H1 (cell line): Measurements from ENCODE around the gene TBCE. TPM values are rescaled to one million over a fixed set of nuclear protein-coding genes. Genes with fewer than 3 reads are reported as not detected.

Source experiments
- CTCF ChIA-PET: fragments of 300-600 bp; sonication (Branson Sonifier 250); formaldehyde crosslinking; loops from one replicate; lab custom pipeline; 2021; ENCODE audit not compliant: partially characterized antibody; lab: Charles Lee
- POLR2A ChIA-PET: fragments of 300-600 bp; sonication (Branson Sonifier 250); formaldehyde crosslinking; loops from one replicate; lab custom pipeline; 2021; ENCODE audit warnings: inconsistent platforms; ENCODE audit not compliant: partially characterized antibody; lab: Charles Lee
- DNase-seq, 2 experiments: peaks; one replicate each; pipeline versions ENCODE4 v3.0.0 to v3.0.0-alpha.2; 2010 to 2022; ENCODE audit warnings: low spot score in 2 of 2, low read depth in 1 of 2, mixed read lengths in 1 of 2
- FAIRE-seq: peaks from 2 replicates; lab custom pipeline; 2011; peaks lifted over from hg19 to GRCh38; lab: Jason Lieb, UNC
- H2AFZ ChIP-seq: 2 replicates; pipeline ENCODE4 v1.8.1; 2012; ENCODE audit warnings: low read length, inconsistent platforms
- H2AK5ac ChIP-seq: 2 replicates; pipeline ENCODE4 v1.6.1; 2013; ENCODE audit warnings: low read depth, low read length
- H2BK120ac ChIP-seq: replicated peaks from 2 replicates; pipeline ENCODE3; 2013; ENCODE audit warnings: low read depth, low read length, inconsistent platforms
- H2BK12ac ChIP-seq: 2 replicates; pipeline ENCODE4 v1.6.1; 2013; ENCODE audit warnings: low read depth, low read length
- H2BK15ac ChIP-seq: 2 replicates; pipeline ENCODE4 v1.6.1; 2013; ENCODE audit warnings: low read length
- H2BK20ac ChIP-seq: 2 replicates; pipeline ENCODE4 v1.6.1; 2013; ENCODE audit warnings: low read length
- H2BK5ac ChIP-seq: 2 replicates; pipeline ENCODE4 v1.6.1; 2013; ENCODE audit warnings: low read depth, low read length
- H3K14ac ChIP-seq: 2 replicates; pipeline ENCODE4 v1.6.1; 2013; ENCODE audit warnings: inconsistent platforms; ENCODE audit not compliant: insufficient read length
- H3K18ac ChIP-seq: 2 replicates; pipeline ENCODE4 v1.6.1; 2013; ENCODE audit warnings: low read length; ENCODE audit errors: extremely low read depth
- H3K23ac ChIP-seq: 2 replicates; pipeline ENCODE4 v1.6.1; 2013; ENCODE audit warnings: inconsistent platforms; ENCODE audit not compliant: insufficient read length
- H3K23me2 ChIP-seq: 2 replicates; pipeline ENCODE4 v1.6.1; 2013; ENCODE audit warnings: low read depth, low read length
- H3K27ac ChIP-seq: 2 replicates; pipeline ENCODE4 v1.6.1; 2011; ENCODE audit warnings: low read depth, low read length, inconsistent platforms
- H3K27me3 ChIP-seq, 4 experiments: replicated peaks in 1 of 4; 1 replicate in 1 of 4; 2 replicates in 3 of 4; pipeline versions ENCODE4 v1.6.1 to v1.8.1; 2011 to 2013; ENCODE audit warnings: low read length in 3 of 4, mild to moderate bottlenecking in 3 of 4, inconsistent platforms in 2 of 4, mixed read lengths in 2 of 4, moderate library complexity in 1 of 4; ENCODE audit not compliant: control insufficient read depth in 3 of 4, insufficient read depth in 3 of 4; ENCODE audit errors: extremely low read depth in 1 of 4
- H3K36me3 ChIP-seq, 4 experiments: 2 replicates each; pipeline versions ENCODE4 v1.6.1 to v1.8.1; 2011 to 2013; ENCODE audit warnings: mild to moderate bottlenecking in 4 of 4, low read length in 3 of 4, moderate library complexity in 2 of 4, control low read depth in 1 of 4, inconsistent platforms in 1 of 4; ENCODE audit not compliant: insufficient read depth in 4 of 4, control insufficient read depth in 2 of 4
- H3K4ac ChIP-seq: replicated peaks from 2 replicates; pipeline ENCODE3; 2013; ENCODE audit warnings: low read length, low read depth, mixed read lengths, inconsistent platforms; ENCODE audit not compliant: insufficient read length
- H3K4me1 ChIP-seq, 4 experiments: replicated peaks in 1 of 4; 1 replicate in 1 of 4; 2 replicates in 3 of 4; pipeline versions ENCODE4 v1.6.1 to v1.8.1; 2011 to 2013; ENCODE audit warnings: low read length in 3 of 4, inconsistent platforms in 2 of 4, mixed read lengths in 1 of 4; ENCODE audit not compliant: insufficient read depth in 4 of 4, control insufficient read depth in 3 of 4
- H3K4me2 ChIP-seq, 2 experiments: 2 replicates each; pipeline versions ENCODE4 v1.6.1 to v1.8.1; 2011 to 2013; ENCODE audit warnings: low read depth in 2 of 2, low read length in 2 of 2, control low read depth in 1 of 2, inconsistent platforms in 1 of 2, mild to moderate bottlenecking in 1 of 2; ENCODE audit not compliant: insufficient read depth in 1 of 2
- H3K4me3 ChIP-seq, 4 experiments: fragments of 200-600, 300-600 bp in 1 of 4; sonication (generic), shearing (Covaris generic), sonication (Bioruptor Twin) in 1 of 4; 2 replicates each; pipeline versions ENCODE4 v1.5.1 to v1.8.1; 2011 to 2016; ENCODE audit warnings: low read length in 4 of 4, low read depth in 3 of 4, control low read depth in 2 of 4, inconsistent platforms in 2 of 4, mild to moderate bottlenecking in 2 of 4, mixed read lengths in 1 of 4, moderate library complexity in 1 of 4; ENCODE audit not compliant: insufficient read depth in 2 of 4; ENCODE audit errors: extremely low read depth in 1 of 4
- H3K56ac ChIP-seq: replicated peaks from 2 replicates; pipeline ENCODE3; 2013; ENCODE audit warnings: low read depth, mild to moderate bottlenecking, mixed read lengths, low read length, inconsistent platforms; ENCODE audit not compliant: insufficient read length
- H3K79me1 ChIP-seq: 2 replicates; pipeline ENCODE4 v1.6.1; 2013; ENCODE audit warnings: low read depth, low read length, control low read depth
- H3K79me2 ChIP-seq, 2 experiments: 2 replicates each; pipeline versions ENCODE4 v1.6.1 to v1.8.1; 2012 to 2013; ENCODE audit warnings: low read length in 2 of 2, mild to moderate bottlenecking in 2 of 2, inconsistent platforms in 1 of 2; ENCODE audit not compliant: insufficient read depth in 2 of 2, control insufficient read depth in 1 of 2
- H3K9ac ChIP-seq, 4 experiments: replicated peaks in 1 of 4; 1 replicate in 1 of 4; 2 replicates in 3 of 4; pipeline versions ENCODE4 v1.6.1 to v1.8.1; 2011 to 2013; ENCODE audit warnings: low read depth in 3 of 4, low read length in 3 of 4, control low read depth in 2 of 4, mild to moderate bottlenecking in 2 of 4, moderate library complexity in 2 of 4, inconsistent platforms in 1 of 4; ENCODE audit errors: extremely low read depth in 1 of 4
- H3K9me3 ChIP-seq, 2 experiments: 2 replicates each; pipeline versions ENCODE4 v1.6.1 to v1.8.1; 2012 to 2013; ENCODE audit warnings: mild to moderate bottlenecking in 2 of 2, moderate library complexity in 2 of 2, control low read depth in 1 of 2, inconsistent platforms in 1 of 2, low read depth in 1 of 2, low read length in 1 of 2, mixed read lengths in 1 of 2; ENCODE audit not compliant: insufficient read depth in 2 of 2
- H4K20me1 ChIP-seq, 2 experiments: replicated peaks in 1 of 2; 2 replicates each; pipeline versions ENCODE3 to v1.8.1; 2011 to 2013; ENCODE audit warnings: inconsistent platforms in 2 of 2, low read length in 2 of 2, mild to moderate bottlenecking in 1 of 2; ENCODE audit not compliant: insufficient read depth in 2 of 2, control insufficient read depth in 1 of 2
- H4K5ac ChIP-seq: 2 replicates; pipeline ENCODE4 v1.6.1; 2013; ENCODE audit warnings: low read length, low read depth, mixed read lengths, inconsistent platforms; ENCODE audit not compliant: insufficient read length
- H4K8ac ChIP-seq: 2 replicates; pipeline ENCODE4 v1.8.0; 2013; ENCODE audit warnings: mild to moderate bottlenecking, moderate library complexity, low read length, inconsistent platforms; ENCODE audit not compliant: insufficient read depth; ENCODE audit errors: extremely low read depth
- H4K91ac ChIP-seq: replicated peaks from 2 replicates; pipeline ENCODE3; 2013; ENCODE audit warnings: low read length, mixed read lengths, inconsistent platforms; ENCODE audit not compliant: insufficient read length
- BCL11A ChIP-seq, 2 experiments: IDR thresholded peaks; one replicate each; pipeline ENCODE4 v1.6.1; 2011; ENCODE audit warnings: low read depth in 2 of 2, low read length in 2 of 2, mild to moderate bottlenecking in 2 of 2
- CREB1 ChIP-seq: IDR thresholded peaks from 2 replicates; pipeline ENCODE4 v1.6.1; 2012; ENCODE audit warnings: inconsistent platforms
- HDAC2 ChIP-seq, 2 experiments: fragments of 300-600 bp in 1 of 2; sonication (generic) in 1 of 2; IDR thresholded peaks; 2 replicates each; pipeline ENCODE4 v1.6.1; 2011 to 2012; ENCODE audit warnings: low read depth in 2 of 2, low read length in 2 of 2, mild to moderate bottlenecking in 2 of 2, moderate library complexity in 2 of 2, borderline replicate concordance in 1 of 2, inconsistent platforms in 1 of 2
- JUND ChIP-seq: IDR thresholded peaks from 2 replicates; pipeline ENCODE4 v1.6.1; 2011; ENCODE audit warnings: mild to moderate bottlenecking, improper control_type of control experiment, low read length
- RFX5 ChIP-seq: IDR thresholded peaks from 2 replicates; pipeline ENCODE4 v1.6.1; 2011; ENCODE audit warnings: low read depth, low read length, improper control_type of control experiment, borderline replicate concordance
- TBP ChIP-seq: IDR thresholded peaks from 2 replicates; pipeline ENCODE4 v1.6.1; 2011; ENCODE audit warnings: low read depth, low read length, improper control_type of control experiment
- WGBS, 2 experiments: shearing (Covaris generic) in 1 of 2; methylation state at CpG; one replicate each; pipeline versions ENCODE4 v1.1.6 to v1.1.7; 2013 to 2015; ENCODE audit warnings: low lambda C conversion rate in 2 of 2, mixed read lengths in 2 of 2, inconsistent platforms in 1 of 2, low coverage in 1 of 2, missing lambda C conversion rate in 1 of 2; ENCODE audit not compliant: insufficient replicate concordance in 2 of 2, insufficient coverage in 1 of 2, insufficient read length in 1 of 2; ENCODE audit errors: extremely low coverage in 1 of 2, missing lambda C conversion rate in 1 of 2; 5-methylcytosine and 5-hydroxymethylcytosine counted together
- polyA plus RNA-seq, 7 experiments: library from polyadenylated mRNA; depleted of rRNA in 3 of 7; stranded (reverse) in 5 of 7; unstranded in 2 of 7; fragments of >200 nt in 5 of 7; fragments of 200-250 nt in 2 of 7; gene quantifications; 1 replicate in 5 of 7; 2 replicates in 1 of 7; 4 replicates in 1 of 7; pipeline versions ENCODE4 v1.2.1 to v1.2.3, GENCODE V29; 2011 to 2013; ENCODE audit warnings: missing spikeins in 2 of 7, mixed read lengths in 2 of 7
- total RNA-seq: library from RNA; stranded (reverse); fragmentation: NEBNext Ultra II Directional; extraction: Animal tissue kit (Norgen Biotek cat#: 25700); gene quantifications from 2 replicates; pipeline ENCODE4 v1.2.1, GENCODE V29; 2021

Gene TBCE
- total and polyA plus RNA-seq, 2 of the 8 experiments (the other 6 are each of a cell fraction or from before 2014, with no cell fraction given) = 22.7 to 42.9 TPM

DNA sequence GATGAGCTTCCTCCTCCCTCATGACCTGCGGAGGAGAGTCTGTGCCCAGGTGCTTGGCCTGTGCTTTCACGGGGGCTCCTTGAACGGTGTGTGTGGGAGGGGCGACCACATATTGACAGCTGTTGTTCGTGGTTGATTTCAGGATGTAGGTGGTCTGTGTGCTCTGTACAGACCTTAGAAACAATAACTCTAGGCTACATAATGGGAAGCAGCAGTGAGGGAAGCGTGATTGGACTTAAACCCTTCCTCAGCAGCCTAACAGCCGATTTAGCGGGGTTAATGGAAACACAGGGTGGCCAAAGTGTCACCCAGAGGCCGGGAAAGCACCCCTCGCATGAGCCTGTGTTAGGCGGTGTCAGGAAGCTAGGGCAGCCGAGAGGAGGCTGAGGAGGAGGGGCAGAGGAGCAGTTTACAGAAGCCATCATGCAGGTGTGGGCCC, 56.0 kb downstream of the TBCE start:
- H3K4me3 ChIP-seq = no peak overlapping the region
- H4K5ac ChIP-seq = no peak overlapping the region
- H3K36me3 ChIP-seq = no peaks in the 10 kb centered on the region
- no peak overlapping the region for H4K91ac ChIP-seq
- H2BK120ac ChIP-seq = no peak overlapping the region
- H3K4me1 ChIP-seq = no peaks in the 10 kb centered on the region
- no peak overlapping the region for H3K9ac ChIP-seq
- H4K20me1 ChIP-seq = no peaks in the 10 kb centered on the region
- H2BK12ac ChIP-seq = no peak overlapping the region
- no peaks in the 10 kb centered on the region for H3K23me2 ChIP-seq
- WGBS, 2 experiments = 76% methylated on average over 12 of the region's 12 CpGs; no CpG with 5 or more reads in 1 of the 2 experiments
- peaks cover 3 to 7% of the 10 kb centered on the region in 2 experiments; a peak in 2 of 4 replicates for H3K79me2 ChIP-seq
- no peak overlapping the region for H2AK5ac ChIP-seq
- H4K8ac ChIP-seq = no peak overlapping the region
- no peak overlapping the region for H2BK20ac ChIP-seq
- DNase-seq (no peak), FAIRE-seq (no peak)
- H3K27me3 ChIP-seq = no peaks in the 10 kb centered on the region
- H3K14ac ChIP-seq = no peak overlapping the region
- ChIA-PET CTCF (interaction anchor here (0.9 to 6.5 kb wide), 6 partner anchors 8 to 319 kb away, joined by 3 to 47 read pairs (median 4); no protein-coding TSS in a partner anchor), POLR2A (interaction anchor here (0.7 to 0.8 kb wide), 2 partner anchors 55 to 95 kb away, joined by 3 read pairs; partner anchors contain the start of gene ARID4B)
- no peak overlapping the region for H2BK5ac ChIP-seq
- no peak overlapping the region for H3K23ac ChIP-seq
- no peaks in the 10 kb centered on the region for H3K9me3 ChIP-seq
- no peak overlapping the region for H3K18ac ChIP-seq
- TF ChIP-seq TBP = no peak
- TF ChIP-seq JUND = no peak
- no peak for TF ChIP-seq RFX5
- no peak for TF ChIP-seq CREB1
- no peak for TF ChIP-seq BCL11A (IDR thresholded peaks at IDR 0.05; ENCODE audit: low read depth in 2 of 2, low read length in 2 of 2)
- no peak for TF ChIP-seq HDAC2 (IDR thresholded peaks at IDR 0.05; ENCODE audit: borderline replicate concordance in 1 of 2, low read depth in 2 of 2, low read length in 2 of 2)
- H3K4ac ChIP-seq = no peak overlapping the region
- no peak overlapping the region for H3K4me2 ChIP-seq
- no peak overlapping the region for H2BK15ac ChIP-seq
- H3K56ac ChIP-seq = no peak overlapping the region
- H2AFZ ChIP-seq = no peak overlapping the region
- peaks cover 11% of the 10 kb centered on the region for H3K79me1 ChIP-seq
- H3K27ac ChIP-seq = no peak overlapping the region
